KOPT-K1 (cell line): ENCODE data around the gene NALCN.

Source experiments
- H3K27ac ChIP-seq: fragments of 200-600 bp; sonication (generic); 2 replicates; pipeline ENCODE4 v1.5.1; 2016; ENCODE audit warnings: antibody characterized with exemption, mild to moderate bottlenecking, low read depth, low read length; ENCODE audit not compliant: poor library complexity, severe bottlenecking
- H3K36me3 ChIP-seq: fragments of 200-600 bp; sonication (generic); 2 replicates; pipeline ENCODE4 v1.5.1; 2017; ENCODE audit warnings: antibody characterized with exemption, mild to moderate bottlenecking, low read length, moderate library complexity; ENCODE audit not compliant: insufficient read depth
- H3K9me3 ChIP-seq: fragments of 200-600 bp; sonication (generic); 2 replicates; pipeline ENCODE4 v1.5.1; 2017; ENCODE audit warnings: antibody characterized with exemption, low read length, mild to moderate bottlenecking; ENCODE audit not compliant: insufficient read depth, poor library complexity, severe bottlenecking

The NALCN gene

DNA sequence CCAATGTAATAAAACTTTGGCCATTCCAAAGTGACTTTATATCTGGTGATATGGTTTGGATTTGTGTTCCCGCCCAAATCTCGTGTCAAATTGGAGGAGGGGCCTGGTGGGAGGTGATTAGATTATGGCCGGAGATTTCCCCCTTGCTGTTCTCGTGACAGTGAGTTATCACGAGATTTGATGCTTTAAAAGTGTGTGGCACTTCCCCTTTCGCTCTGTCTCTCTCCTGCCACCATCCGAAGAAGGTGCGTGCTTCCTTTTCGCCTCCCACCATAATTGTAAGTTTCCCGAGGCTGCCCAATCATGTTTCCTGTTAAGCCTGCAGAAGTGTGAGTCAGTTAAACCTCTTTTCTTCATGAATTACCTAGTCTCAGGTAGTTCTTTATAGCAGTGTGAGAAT is 9.3 kb upstream of the NALCN start:
- no peak overlapping the region for H3K27ac ChIP-seq
- no peaks in the 10 kb centered on the region for H3K9me3 ChIP-seq

DNA sequence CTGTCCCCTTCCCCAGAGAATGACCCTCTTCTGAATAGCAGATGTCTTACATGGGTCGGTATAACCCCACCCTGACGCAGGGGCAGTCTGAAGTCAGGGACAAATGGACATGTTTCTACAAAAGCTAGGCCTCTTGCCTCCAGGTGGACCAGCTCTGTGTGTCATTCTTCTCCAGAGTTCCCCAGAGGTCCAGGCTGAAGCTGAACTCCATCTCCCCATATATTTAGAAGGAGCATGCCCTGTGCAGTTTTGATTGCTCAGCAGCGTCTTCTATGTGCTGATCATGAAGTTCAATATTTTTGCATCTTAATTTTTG is 8.8 kb upstream of the NALCN start:
- Histone ChIP-seq H3K9me3 (no peaks in the 10 kb centered on the region), H3K27ac (no peak overlapping the region), H3K36me3 (no peaks in the 10 kb centered on the region)

More for the DNA sequence above, 9.3 kb upstream of the NALCN start:
- no peaks in the 10 kb centered on the region for H3K36me3 ChIP-seq

DNA sequence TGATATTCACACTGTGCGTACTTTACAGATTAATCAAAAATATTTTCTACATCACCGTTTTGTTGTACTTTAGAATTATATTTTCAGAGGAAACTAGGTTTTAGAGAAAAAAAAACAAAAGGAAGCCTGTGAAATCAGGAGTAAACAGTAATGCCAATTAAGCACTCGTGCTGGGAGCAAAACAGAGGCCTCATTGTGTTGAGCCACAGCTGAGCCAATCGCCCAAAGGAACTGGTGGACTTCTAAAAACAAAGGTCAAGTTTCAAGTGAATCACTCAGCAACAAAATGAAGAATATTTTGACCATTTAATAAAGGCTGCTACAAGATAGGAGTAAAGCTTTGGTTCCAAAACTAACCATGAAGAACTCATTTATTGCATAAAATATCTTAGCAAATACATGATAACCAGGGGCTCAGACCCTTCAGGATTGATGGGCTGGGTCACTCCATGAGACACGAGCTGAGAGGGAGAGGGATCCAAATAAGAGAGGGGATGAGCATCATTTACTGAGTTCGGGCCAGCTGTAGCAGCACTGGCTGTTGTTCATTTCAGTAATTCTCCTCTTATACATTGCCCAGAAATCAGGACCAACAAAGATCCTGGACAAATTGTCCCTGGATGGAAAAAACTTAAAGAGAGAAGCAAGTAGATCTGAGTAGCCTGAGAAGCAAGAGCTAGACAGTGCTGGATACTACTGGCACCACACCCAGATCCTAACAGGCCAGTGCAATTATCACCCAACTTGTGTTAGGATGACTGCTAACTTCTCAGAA is 8.3 kb upstream of the NALCN start:
- Histone ChIP-seq H3K9me3 (no peaks in the 10 kb centered on the region), H3K27ac (no peak overlapping the region), H3K36me3 (no peaks in the 10 kb centered on the region)

DNA sequence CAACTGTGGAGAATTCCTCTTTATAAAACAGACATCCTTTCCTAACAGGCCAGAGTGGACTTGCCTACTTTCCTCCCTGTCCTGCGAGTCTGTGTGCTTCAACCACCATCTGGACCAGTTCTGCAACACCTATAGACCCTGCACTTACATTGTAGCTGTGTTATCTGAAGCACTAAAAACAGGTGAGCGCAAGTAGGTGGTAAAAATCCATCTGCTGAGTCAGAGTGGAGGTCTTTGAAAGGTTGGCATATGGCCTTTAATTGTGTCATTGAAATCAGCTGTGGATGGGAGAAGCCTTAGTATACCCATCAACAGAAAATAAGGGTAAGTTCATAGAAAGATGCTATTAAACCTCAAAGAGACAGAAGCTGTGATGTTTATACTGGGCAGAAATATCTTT is 7.6 kb upstream of the NALCN start:
- no peak overlapping the region for H3K27ac ChIP-seq
- no peaks in the 10 kb centered on the region for H3K9me3 ChIP-seq
- H3K36me3 ChIP-seq = no peaks in the 10 kb centered on the region

DNA sequence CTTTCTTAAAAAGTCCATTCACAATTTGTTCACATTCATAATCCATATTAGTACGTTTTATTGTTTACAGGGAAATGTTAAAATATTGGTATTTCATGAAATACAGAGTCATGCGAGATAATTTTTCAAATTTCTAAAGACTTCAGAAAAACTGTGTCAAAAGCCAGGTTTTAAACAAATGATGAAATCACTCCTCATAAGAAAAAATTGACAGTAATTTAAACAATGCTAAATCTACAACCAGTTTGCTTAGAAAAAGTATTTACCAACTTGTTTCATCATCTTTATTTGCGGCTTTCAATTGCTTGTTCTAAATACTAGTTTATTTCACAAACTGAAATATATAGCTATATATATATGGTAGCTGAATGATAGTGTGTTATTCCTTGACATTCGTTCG is 1.2 kb upstream of the NALCN start:
- Histone ChIP-seq H3K27ac (no peak overlapping the region), H3K9me3 (no peaks in the 10 kb centered on the region), H3K36me3 (no peaks in the 10 kb centered on the region)

DNA sequence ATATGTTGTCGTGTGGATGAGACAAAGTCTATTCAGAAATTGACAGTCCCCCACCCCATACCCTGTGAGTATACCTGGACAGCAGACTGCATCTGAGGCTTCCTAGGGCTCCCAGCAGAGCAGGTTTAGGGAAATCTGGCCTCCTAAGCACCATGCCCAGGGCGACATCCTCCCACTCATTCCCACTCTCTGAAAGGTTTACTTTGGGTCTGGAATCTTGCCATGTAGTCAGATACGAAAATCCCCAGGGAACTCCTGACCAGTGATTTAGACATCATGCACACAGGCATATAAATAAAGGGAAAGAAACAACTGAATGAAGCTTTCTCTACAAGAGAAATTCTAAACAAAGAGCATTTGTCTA is 717 bp upstream of the NALCN start:
- no peaks in the 10 kb centered on the region for H3K9me3 ChIP-seq
- H3K36me3 ChIP-seq = no peaks in the 10 kb centered on the region
- H3K27ac ChIP-seq = no peak overlapping the region

DNA sequence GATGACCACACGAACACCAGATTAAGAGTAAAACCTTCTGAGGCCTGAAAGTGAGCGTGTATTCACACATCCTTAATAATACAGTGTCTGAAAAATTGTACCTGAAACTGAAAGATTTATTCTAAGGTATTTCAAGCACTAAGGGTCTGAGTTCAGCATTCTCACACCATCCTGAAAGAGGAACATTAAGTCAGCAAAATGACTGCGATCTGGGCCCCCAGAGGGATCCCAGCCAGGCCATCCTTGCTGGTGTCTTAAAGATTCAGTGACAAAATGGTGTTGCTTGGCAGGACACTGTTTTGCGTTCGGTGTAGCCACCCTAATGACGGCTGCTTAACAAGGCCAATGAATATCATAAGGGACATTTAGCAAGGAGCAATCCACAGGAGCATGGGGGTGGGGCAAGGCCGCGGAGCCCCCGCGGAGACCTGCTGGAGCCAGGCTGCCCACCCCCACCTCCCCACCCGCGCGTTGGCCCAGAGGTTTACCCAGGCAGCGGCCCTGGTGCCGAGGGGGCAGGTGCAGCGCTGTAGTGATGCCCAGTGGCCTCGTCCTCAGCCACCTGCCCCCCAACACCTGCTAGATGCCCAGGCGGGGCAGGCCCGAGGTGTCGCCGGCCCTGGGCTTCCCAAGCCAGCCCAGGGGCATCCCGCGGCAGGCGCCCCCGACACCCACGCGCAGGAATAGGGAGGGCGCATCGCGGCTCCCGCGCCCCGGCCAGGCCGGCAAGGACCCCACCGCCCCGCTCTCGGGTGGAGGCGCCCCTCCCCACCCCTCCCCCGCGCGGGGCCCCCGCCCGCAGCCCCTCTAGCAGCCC is 742 bp downstream of the NALCN start:
- Histone ChIP-seq H3K36me3 (no peaks in the 10 kb centered on the region), H3K27ac (no peak overlapping the region), H3K9me3 (no peaks in the 10 kb centered on the region)

DNA sequence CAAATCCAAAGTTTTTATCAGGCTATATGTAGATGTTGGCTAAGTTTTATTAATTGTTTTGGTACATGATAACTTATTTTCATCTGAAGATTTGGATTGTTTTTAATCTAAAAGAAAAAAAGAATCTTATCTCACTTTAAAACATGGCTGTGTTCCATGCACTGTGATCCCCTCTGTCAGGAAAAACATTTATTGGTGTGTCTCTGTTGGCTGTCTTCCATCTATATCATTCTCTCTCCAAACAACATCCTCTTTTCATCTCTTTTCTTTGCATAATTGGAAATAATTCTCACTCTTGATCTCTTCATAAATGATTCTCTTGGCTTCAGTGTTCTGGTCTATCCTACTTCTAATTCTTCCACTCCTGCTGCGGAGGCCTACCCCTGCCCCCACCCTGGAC is 4.2 kb downstream of the NALCN start:
- Histone ChIP-seq H3K27ac (no peak overlapping the region), H3K36me3 (no peaks in the 10 kb centered on the region), H3K9me3 (no peaks in the 10 kb centered on the region)

DNA sequence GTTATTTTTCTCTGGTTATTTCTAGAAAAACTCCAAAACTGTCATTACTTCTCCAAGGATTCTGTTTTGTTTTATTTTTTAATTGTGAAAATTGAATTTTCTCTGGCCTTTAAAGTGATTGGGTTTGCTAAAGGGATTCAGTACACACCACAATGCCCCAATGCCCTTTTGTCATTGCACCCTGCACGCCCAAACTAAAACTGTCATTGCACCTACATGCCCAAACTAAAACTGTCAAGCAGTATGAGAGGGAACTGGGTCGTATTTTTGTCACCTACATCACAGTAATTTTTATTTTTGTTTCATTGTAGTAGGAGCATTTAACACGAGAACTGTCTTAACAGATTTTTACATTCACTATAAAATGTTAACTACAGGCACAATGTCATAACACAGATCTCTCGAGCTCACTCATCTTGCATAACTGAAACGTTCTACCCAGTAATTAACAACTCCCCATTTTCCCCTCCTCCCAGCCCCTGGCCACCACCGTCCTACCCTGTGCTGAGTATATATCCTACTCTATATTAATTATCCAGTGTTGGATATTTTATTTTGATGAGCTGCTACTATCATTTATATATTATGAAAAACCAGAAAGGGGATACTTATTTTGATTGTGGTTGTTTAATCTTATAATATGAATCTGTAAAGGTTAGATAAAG is 7.2 kb downstream of the NALCN start:
- no peaks in the 10 kb centered on the region for H3K9me3 ChIP-seq
- no peaks in the 10 kb centered on the region for H3K36me3 ChIP-seq
- H3K27ac ChIP-seq = no peak overlapping the region

DNA sequence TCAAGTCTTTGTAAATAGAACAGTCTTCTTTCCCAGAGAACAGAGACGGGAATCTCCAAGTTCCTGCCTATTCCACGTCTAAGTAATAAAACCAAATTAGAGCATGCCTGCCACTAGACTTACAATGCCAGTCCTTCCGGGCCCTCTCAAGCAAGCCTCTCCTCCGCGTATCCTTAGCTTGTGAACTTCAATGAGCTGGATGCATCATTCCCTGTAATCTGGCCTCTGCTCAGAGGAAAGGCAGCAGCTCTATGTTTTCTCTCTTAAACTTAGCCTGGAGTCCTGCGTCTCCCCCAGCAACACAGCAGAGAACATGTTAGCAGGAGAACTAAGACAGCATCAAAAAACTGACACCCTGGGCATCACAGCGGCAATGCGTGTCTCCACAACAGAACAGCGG is 8.2 kb downstream of the NALCN start:
- Histone ChIP-seq H3K9me3 (no peaks in the 10 kb centered on the region), H3K27ac (no peak overlapping the region)

DNA sequence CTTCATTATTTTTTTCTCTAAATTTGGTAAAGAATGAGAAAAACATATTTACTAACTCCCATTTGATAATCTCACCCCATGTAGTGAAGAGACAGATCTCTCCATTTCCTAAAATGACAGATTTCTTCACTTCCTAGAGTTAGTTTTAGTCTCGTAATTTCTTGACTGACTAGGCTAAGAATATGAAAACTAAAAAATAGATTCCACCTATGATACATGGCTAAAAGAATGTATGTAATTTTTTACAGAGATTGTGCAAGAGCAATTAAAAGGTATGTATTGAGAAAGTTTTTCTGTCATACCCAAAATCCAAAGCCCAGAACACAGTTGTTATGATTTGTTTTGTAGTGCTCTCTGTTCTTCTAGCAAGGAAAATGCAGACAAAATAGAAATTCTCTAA is 9.5 kb downstream of the NALCN start:
- Histone ChIP-seq H3K9me3 (no peaks in the 10 kb centered on the region), H3K27ac (no peak overlapping the region), H3K36me3 (no peaks in the 10 kb centered on the region)

More for the DNA sequence above, 8.2 kb downstream of the NALCN start:
- H3K36me3 ChIP-seq = no peaks in the 10 kb centered on the region

DNA sequence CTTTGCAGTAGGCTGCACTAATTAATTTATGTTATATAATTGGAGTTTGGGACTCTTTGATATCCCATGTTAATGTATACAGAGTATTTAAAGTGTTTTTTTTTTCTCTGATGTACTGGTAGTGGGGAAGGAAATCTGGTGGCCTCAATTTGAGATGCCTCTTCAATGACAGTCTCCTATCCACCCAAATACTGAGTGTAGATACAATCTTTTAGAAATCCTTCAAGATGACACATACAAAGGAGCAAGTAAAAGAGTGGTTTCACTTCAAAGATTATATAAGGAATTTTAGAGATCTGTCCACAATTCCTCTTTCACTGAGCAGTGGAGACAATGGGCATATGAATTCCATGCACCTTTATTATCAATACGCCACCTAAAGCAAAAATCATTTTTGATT is 15.1 kb downstream of the NALCN start:
- no peak overlapping the region for H3K27ac ChIP-seq
- H3K9me3 ChIP-seq = no peaks in the 10 kb centered on the region
- no peaks in the 10 kb centered on the region for H3K36me3 ChIP-seq

DNA sequence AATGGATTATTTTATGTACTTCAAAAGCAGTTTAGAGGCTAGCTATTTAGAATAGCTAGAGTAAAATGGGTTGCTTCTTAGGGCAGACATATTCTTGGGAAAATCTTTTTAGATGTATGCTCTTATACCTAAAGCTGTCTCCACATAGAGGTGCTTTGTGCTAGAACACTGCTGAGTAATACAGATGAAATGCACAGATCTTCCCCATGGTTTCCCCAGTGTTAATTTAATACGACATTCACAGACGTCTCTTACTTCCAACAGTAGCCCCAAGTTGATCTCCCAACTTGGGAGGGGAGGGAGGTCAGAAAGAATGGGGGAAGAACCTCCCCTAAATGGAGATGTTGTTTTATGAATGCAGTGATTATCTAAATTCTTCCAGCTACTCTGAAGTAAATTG is 16.9 kb downstream of the NALCN start:
- no peak overlapping the region for H3K27ac ChIP-seq
- no peaks in the 10 kb centered on the region for H3K9me3 ChIP-seq
- H3K36me3 ChIP-seq = no peaks in the 10 kb centered on the region

DNA sequence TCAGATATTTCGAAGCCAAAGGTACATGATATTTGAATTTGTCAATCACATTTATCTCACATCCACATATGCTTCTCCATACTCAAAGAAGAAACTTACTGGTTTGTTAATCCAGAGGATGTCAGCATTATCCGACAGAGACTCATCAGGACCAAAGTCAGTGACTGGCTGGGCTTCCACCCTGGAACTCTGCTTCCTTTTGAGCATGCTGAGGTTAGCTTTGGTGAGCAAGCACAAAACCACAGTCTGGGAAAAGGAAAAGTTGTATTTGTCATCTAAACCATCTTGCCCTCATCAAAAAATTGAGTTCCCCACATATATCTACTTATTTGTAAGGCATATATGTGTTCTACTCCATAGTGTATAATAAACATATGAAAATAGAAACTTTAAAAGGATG is 17.4 kb downstream of the NALCN start:
- Histone ChIP-seq H3K27ac (no peak overlapping the region), H3K9me3 (no peaks in the 10 kb centered on the region), H3K36me3 (no peaks in the 10 kb centered on the region)

DNA sequence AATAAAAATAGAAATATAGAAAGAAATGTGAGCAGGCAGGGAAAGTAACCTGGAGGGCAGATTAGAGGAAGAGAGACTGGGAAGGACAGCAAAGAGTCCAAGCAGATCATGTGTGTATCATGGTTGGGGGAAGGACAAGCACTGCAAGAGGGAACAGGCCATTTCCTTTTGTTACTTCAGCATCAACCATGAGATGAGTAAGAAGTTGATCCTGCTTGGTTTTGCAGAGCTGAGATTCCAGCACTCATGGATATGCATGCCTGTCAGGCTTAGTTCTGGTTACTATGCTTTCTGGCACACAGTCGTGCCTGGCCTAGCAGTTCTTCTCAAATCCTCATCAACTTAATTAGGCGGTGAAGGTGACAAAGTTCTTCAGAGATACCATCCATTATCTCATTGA is 18.1 kb downstream of the NALCN start:
- H3K27ac ChIP-seq = no peak overlapping the region

More for the DNA sequence above, 18.1 kb downstream of the NALCN start:
- Histone ChIP-seq H3K36me3 (no peaks in the 10 kb centered on the region), H3K9me3 (no peaks in the 10 kb centered on the region)
